HG03354 (cell line): ENCODE data around the gene NAXD.
"Not testable (repeated sequence)": the region's sequence is repeated elsewhere in the genome, so short reads cannot be mapped to it uniquely, and the experiment has no call there.

Source experiments
- ATAC-seq: cut with Tn5 transposase; IDR thresholded peaks from one replicate; pipeline ENCODE4 v1.9.1; 2021; ENCODE audit warnings: mild to moderate bottlenecking; ENCODE audit not compliant: unreplicated experiment, poor library complexity, severe bottlenecking

NAXD gene

GRCh38 chr13:110615322-110616102, at the start of gene NAXD:
Gene NAXD (plus strand): TSS chr13:110615545. CDS start chr13:110615602, 57 bp downstream.
- peak; percentile 88 for ATAC-seq

GRCh38 chr13:110566171-110566570, 49.2 kb upstream of the NAXD start:
- no peak for ATAC-seq

GRCh38 chr13:110568612-110569011, 46.7 kb upstream of the NAXD start:
- no peak for ATAC-seq

- not testable (repeated sequence) for ATAC-seq
These were observed 45.4 kb upstream of the NAXD start for GRCh38 chr13:110569962-110570361.

GRCh38 chr13:110570886-110571285, 44.5 kb upstream of the NAXD start:
- no peak for ATAC-seq

GRCh38 chr13:110571896-110572777, 43.2 kb upstream of the NAXD start:
- no peak for ATAC-seq

GRCh38 chr13:110572778-110573118, 42.6 kb upstream of the NAXD start:
- ATAC-seq = no peak

GRCh38 chr13:110574161-110574560, 41.2 kb upstream of the NAXD start:
- no peak for ATAC-seq

GRCh38 chr13:110575322-110576069, 39.8 kb upstream of the NAXD start:
- peak; percentile 81 for ATAC-seq

- ATAC-seq = no peak
These were observed 39.3 kb upstream of the NAXD start for GRCh38 chr13:110576070-110576394.

GRCh38 chr13:110576736-110577476, 38.4 kb upstream of the NAXD start:
- no peak for ATAC-seq

GRCh38 chr13:110578363-110578762, 37.0 kb upstream of the NAXD start:
- no peak for ATAC-seq

- ATAC-seq = no peak
These were observed 34.5 kb upstream of the NAXD start for GRCh38 chr13:110580800-110581199.

GRCh38 chr13:110581506-110582185, 33.7 kb upstream of the NAXD start:
- ATAC-seq = no peak

GRCh38 chr13:110582421-110582954, 32.9 kb upstream of the NAXD start:
- ATAC-seq = no peak

GRCh38 chr13:110583178-110583865, 32.0 kb upstream of the NAXD start:
- no peak for ATAC-seq

GRCh38 chr13:110589793-110590390, 25.5 kb upstream of the NAXD start:
- ATAC-seq = no peak

- no peak for ATAC-seq
These were observed 24.8 kb upstream of the NAXD start for GRCh38 chr13:110590577-110590976.
